NCI-H1417 (cell line): ENCODE measurements around the gene SPATA1.
"Not testable (repeated sequence)": the region's sequence is repeated elsewhere in the genome, so short reads cannot be mapped to it uniquely, and the experiment has no call there.

Source experiments
- DNase-seq, 3 experiments: peaks; one replicate each; lab custom pipeline; 2025; lab: John Stamatoyannopoulos, UW

SPATA1 gene

GRCh38 chr1:84587099-84587498 is 80.9 kb downstream of the SPATA1 start:
- DNase-seq, result no peak

GRCh38 chr1:84594959-84595358 is 88.8 kb downstream of the SPATA1 start:
- DNase-seq, result not testable (repeated sequence)

- DNase-seq, result no peak
These were observed 90.8 kb downstream of the SPATA1 start for GRCh38 chr1:84597011-84597410.

GRCh38 chr1:84598418-84598817 is 92.2 kb downstream of the SPATA1 start:
- no peak for DNase-seq

- no peak for DNase-seq
These were observed 92.9 kb downstream of the SPATA1 start for GRCh38 chr1:84598846-84599741.

- DNase-seq, result no peak
These were observed 94.6 kb downstream of the SPATA1 start for GRCh38 chr1:84600796-84601195.

- no peak for DNase-seq
These were observed 97.0 kb downstream of the SPATA1 start for GRCh38 chr1:84603223-84603622.

GRCh38 chr1:84603941-84604830 is 98.0 kb downstream of the SPATA1 start:
- no peak for DNase-seq

- DNase-seq, result peak in 1 of 3 experiments; percentile 9
These were observed 99.0 kb downstream of the SPATA1 start for GRCh38 chr1:84605157-84605556.

GRCh38 chr1:84606977-84607376 is 100.8 kb downstream of the SPATA1 start:
- DNase-seq, result no peak

GRCh38 chr1:84611091-84611490 is 104.9 kb downstream of the SPATA1 start:
- no peak for DNase-seq

GRCh38 chr1:84611796-84612195 is 105.6 kb downstream of the SPATA1 start:
- DNase-seq, result no peak

- DNase-seq, result no peak
These were observed 106.8 kb downstream of the SPATA1 start for GRCh38 chr1:84613026-84613425.

- DNase-seq, result no peak
These were observed 107.7 kb downstream of the SPATA1 start for GRCh38 chr1:84613887-84614286.

GRCh38 chr1:84615790-84616189 is 109.6 kb downstream of the SPATA1 start:
- no peak for DNase-seq
